Umbilical cord (tissue), 2 donors: ENCODE results near the gene RPTOR. TPM values are rescaled to one million over a fixed set of nuclear protein-coding genes. Genes with fewer than 3 reads are reported as not detected.

Source experiments
- DNase-seq: peaks from one replicate; pipeline ENCODE4 v3.0.0-alpha.2; 2015; ENCODE audit warnings: low spot score
- total RNA-seq: library from RNA; depleted of rRNA; stranded (reverse); fragments of >200 nt; gene quantifications from one replicate; pipeline ENCODE4 v1.2.3, GENCODE V29; 2014; ENCODE audit warnings: low replicate concordance; ENCODE audit not compliant: insufficient read depth

The RPTOR gene
- total RNA-seq, 1 donor from 2014 or later: 19.7 TPM

GRCh38 chr17:80827646-80828643 is 283.3 kb downstream of the RPTOR start:
- no peak for DNase-seq

- no peak for DNase-seq
Measured at GRCh38 chr17:80829166-80829813, 284.7 kb downstream of the RPTOR start.

GRCh38 chr17:80830020-80830780 is 285.6 kb downstream of the RPTOR start:
- DNase-seq: no peak

GRCh38 chr17:80831491-80831890 is 286.9 kb downstream of the RPTOR start:
- DNase-seq: no peak

- peak; percentile 85 for DNase-seq
Measured at GRCh38 chr17:80832266-80832676, 287.6 kb downstream of the RPTOR start.

GRCh38 chr17:80832888-80833583 is 288.4 kb downstream of the RPTOR start:
- peak; percentile 99 for DNase-seq

- DNase-seq: peak; percentile 84
Measured at GRCh38 chr17:80833952-80834892, 289.6 kb downstream of the RPTOR start.

- peak; percentile 58 for DNase-seq
Measured at GRCh38 chr17:80834893-80835275, 290.2 kb downstream of the RPTOR start.

- no peak for DNase-seq
Measured at GRCh38 chr17:80835816-80836657, 291.4 kb downstream of the RPTOR start.

GRCh38 chr17:80836658-80836965 is 292.0 kb downstream of the RPTOR start:
- DNase-seq: no peak

- DNase-seq: no peak
Measured at GRCh38 chr17:80836971-80837481, 292.4 kb downstream of the RPTOR start.

GRCh38 chr17:80837711-80838110 is 293.1 kb downstream of the RPTOR start:
- no peak for DNase-seq

- no peak for DNase-seq
Measured at GRCh38 chr17:80838311-80839025, 293.8 kb downstream of the RPTOR start.

- DNase-seq: no peak
Measured at GRCh38 chr17:80839026-80839345, 294.3 kb downstream of the RPTOR start.

- DNase-seq: no peak
Measured at GRCh38 chr17:80839511-80839941, 294.9 kb downstream of the RPTOR start.

- DNase-seq: no peak
Measured at GRCh38 chr17:80839970-80840369, 295.3 kb downstream of the RPTOR start.

GRCh38 chr17:80842456-80843013 is 297.9 kb downstream of the RPTOR start:
- DNase-seq: no peak

- no peak for DNase-seq
Measured at GRCh38 chr17:80843741-80844156, 299.1 kb downstream of the RPTOR start.
